CD4-positive, alpha-beta T cell treated with Interleukin-15 for 1 hour (primary cell): ENCODE results near the gene WHRN.

Source experiments
- DNase-seq: peaks from one replicate; pipeline ENCODE4 v3.0.0-alpha.2; 2020

Gene WHRN

GRCh38 chr9:114356792-114357191 lies 148.5 kb downstream of the WHRN start:
- no peak for DNase-seq

- no peak for DNase-seq
Measured at GRCh38 chr9:114355821-114356220, 149.5 kb downstream of the WHRN start.
